Muscle of arm (tissue), 12 donors: ENCODE results near the gene HDAC11. TPM values are rescaled to one million over a fixed set of nuclear protein-coding genes. Genes with fewer than 3 reads are reported as not detected.
"Not testable (repeated sequence)": the region's sequence is repeated elsewhere in the genome, so short reads cannot be mapped to it uniquely, and the experiment has no call there.

Experiments used
- DNase-seq: peaks from one replicate; pipeline ENCODE4 v3.0.0-alpha.2; 2013
- polyA plus RNA-seq, 12 donors: library from polyadenylated mRNA; unstranded; fragments of 120-200 nt; gene quantifications; one replicate each; pipeline ENCODE4 v1.2.1, GENCODE V29; 2013; ENCODE audit not compliant: insufficient read length in 12 of 12

The HDAC11 gene
- polyA plus RNA-seq, 12 donors, result 12.3 to 25.0 (median 15.5) TPM; not detected in 1

DNA sequence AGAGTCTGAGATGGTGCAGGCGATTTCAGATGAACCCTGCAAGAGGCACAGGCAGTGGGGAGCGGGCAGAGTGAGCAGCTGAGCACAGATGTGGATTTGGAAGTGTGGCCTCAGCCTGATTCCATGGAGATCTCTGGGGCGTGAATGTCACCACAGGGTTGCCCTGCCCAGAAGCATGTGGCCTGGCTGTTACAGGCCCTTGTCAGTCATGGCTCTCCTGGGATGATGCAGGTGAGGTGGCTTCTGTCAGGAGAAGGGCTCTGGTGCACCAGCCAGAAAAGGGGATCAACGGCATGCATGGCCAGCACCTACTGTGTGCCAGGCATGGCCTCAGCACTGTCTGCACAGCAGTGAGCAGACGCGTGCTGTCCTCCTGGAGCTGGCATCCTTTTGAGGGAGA is 11.9 kb downstream of the HDAC11 start:
- no peak for DNase-seq

DNA sequence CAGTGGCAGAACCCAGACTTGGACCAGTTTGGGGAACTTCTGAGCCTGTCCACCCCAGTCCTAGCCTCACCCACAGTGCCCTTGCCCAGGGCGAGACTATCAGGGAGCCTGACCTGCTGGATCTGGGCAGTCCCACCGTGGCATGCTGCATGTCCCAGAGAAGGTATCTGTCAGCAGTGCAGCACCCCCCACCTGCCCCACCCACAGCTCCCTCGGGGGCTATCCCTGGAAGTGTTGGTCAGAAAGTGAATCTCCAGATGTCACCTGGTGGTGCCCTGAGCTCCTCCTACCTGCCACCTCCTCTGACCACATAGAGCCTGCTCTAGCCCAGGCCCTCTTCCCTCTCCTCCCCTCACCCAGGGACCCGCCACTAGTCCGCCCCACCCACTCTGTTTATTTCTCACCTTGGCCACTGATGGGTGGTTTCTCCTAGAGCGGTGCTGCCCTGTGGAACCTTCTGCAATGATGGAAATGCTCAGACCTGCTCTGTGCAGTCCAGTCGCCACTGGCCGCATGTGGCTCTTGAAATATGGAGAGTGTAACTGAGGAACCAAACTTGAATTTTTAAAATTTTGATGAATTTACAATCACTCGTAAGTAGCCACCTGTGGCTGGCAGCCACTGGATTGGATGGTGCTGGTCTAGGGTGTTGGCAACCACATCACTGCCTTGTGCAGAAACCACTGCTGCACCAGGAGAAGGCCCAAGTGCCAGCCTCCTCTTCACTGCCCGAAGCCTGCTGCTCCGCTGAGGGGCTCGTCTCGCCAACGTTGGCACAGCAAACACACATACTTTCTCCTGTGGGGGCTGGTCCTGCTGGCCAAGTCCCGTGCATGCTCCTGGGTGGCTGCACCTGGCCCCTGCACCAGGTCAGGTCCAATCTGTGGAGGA is 13.1 kb downstream of the HDAC11 start:
- no peak for DNase-seq

DNA sequence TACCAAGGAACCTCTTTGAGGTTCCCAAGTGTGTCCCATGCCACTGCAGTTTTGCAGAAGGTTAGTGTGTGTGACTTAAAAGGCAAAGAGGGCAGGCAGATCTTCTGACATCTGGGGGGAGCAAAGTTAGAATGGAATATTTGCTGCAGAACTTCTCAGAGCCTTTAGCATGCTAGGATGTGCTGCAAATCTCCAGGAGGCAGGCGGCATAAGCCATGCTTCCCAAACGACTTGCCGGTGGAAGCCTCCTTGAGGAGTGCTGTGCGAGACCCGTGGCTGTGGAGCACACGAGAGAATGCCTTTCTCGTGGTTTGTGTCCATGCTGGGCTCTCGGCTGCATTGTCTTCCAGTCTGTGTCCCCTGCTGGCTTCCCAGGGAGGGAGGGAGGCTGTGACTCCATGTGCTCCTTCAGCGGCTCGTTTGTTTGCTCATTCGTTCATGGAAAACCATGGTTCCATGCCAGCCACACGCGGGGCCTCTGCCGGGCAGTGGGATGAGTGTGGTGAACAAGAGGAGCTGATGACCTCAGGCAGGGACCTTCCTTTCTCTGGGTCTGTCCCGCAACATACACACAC is 13.8 kb downstream of the HDAC11 start:
- no peak for DNase-seq

DNA sequence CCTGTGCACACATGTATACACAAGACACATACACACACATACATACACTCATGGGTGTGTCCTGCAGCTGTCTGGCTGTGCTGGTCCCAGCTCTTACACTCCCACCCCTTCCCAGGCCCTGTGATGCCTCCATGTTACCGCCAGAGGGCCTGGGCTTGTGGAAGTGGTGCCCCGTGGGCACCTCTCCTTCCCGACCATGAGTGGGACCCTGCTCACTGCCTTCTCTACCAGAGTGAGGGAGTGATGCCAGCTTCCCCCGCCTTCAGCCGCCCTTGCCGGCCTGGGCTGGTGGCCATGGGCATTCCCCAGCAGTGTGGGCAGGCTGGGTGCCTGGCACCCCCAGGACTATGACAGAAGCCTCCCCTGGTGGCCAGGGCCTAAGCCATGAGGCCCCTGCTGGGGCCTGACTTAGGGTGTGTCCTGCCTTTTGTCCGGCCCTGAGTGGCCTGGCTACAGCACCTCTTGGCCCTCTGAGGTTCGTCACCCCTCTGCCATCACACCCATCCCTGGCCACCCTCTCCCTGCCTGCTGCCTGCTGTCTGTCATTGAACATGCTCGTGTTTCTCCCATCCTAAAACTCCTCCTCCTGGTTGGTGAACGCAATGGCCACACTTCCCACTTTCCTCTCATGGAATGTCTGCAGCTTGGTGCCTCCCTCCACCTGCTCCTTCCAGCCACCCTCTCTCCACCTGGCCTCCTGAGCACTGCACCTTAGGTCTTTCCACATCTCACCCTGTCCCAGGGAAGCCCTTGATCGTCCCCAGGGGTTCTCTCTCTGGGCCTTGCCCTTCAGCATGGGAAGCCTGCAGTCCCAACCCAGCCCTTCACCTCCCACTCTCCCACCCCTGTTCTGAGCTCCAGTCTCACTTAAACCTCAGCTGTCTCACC is 14.6 kb downstream of the HDAC11 start:
- DNase-seq, result no peak

DNA sequence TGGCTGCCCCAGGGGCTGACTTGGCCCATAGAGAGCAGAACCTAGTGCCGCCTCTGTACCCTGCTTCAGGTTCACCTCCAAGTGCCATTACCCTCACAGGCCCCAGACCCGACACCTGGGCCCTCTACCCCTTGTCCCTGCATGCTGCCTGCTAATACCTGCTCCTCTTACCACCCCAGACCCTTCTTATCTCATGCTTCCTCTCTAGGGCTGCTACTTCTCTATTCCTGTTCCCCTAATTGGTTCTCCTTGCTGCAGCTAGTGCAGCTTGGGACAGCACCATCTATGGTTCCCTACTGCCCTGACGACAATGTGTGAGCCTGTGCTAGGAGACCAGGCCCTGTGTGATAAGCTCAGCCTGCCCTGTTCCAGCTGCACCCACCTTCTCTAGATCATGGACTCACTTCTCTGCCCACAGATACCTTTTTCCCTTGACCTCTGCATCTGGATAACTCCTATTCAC is 15.3 kb downstream of the HDAC11 start:
- DNase-seq, result no peak

DNA sequence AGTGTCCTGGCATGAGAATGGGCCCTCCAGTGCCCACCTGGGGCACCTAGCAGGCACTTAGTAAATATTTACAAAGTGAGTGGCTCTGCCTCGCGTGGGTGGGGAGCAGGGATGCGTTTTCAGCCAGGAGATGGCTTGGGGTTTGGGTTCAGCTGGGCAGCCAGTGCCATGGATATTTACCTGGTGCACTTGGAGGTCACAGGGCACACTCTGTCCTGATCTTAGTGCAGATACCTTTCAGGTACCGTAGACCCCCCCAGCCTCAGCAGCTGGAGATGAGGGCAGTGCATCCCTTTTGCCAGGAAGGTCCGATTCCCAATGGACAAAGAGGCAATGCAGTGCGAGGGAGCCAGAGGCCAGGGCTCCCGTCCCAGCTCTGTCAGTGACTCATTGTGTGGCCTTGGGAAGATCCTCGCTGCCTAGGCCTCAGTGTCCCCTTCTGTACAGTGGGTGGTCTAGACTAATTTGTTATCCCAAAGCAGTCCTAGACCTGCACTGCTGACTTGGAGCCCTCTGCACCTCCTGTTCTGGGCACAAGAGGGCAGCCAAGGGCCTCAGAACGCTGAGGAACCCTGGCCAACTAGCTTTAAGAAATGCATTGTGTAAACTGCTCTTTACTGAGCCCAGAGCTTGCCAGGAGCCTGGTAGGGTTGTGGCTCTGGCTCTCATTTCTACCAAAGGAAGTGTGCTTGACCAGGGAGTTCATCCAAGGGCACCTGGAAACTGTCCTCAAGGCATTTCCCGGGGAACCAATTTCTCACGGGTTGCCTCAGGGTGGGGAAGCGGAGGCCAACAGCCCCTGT is 16.0 kb downstream of the HDAC11 start:
- DNase-seq, result peak; percentile 88

DNA sequence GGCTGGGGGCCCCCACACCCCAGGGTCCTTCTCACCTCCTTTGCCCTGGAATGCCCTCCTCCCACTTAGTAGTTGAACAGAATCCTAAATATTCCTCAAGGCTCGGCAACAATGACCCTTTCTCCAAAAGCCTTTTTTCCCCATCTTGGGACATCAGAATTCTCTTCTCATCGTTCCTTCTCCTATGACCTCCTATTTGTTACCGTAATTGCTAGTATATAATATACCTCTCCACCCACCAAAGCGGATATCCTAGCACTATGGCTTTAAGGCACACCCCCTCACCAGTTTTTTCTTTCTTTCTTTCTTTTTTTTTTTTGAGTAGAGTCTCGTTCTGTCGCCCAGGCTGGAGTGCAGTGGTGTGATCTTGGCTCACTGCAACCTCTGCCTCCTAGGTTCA is 16.8 kb downstream of the HDAC11 start:
- no peak for DNase-seq

DNA sequence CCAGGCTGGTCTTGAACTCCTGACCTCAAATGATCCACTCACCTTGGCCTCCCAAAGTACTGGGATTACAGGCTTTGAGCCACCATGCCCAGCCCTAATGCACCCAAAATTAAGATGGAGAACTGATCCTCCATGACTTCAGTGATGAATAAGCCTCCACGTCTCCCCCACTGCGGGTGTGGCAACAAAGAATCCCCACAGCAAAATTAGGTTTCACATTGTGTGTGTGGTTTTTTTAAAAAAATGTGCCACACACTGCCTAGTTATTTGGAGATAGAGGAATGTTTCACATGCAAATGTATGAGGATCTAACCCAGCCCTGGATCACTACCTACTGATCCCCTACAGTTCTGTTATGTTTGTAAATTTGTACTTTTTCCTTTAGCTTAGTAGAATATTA is 17.3 kb downstream of the HDAC11 start:
- DNase-seq, result no peak

DNA sequence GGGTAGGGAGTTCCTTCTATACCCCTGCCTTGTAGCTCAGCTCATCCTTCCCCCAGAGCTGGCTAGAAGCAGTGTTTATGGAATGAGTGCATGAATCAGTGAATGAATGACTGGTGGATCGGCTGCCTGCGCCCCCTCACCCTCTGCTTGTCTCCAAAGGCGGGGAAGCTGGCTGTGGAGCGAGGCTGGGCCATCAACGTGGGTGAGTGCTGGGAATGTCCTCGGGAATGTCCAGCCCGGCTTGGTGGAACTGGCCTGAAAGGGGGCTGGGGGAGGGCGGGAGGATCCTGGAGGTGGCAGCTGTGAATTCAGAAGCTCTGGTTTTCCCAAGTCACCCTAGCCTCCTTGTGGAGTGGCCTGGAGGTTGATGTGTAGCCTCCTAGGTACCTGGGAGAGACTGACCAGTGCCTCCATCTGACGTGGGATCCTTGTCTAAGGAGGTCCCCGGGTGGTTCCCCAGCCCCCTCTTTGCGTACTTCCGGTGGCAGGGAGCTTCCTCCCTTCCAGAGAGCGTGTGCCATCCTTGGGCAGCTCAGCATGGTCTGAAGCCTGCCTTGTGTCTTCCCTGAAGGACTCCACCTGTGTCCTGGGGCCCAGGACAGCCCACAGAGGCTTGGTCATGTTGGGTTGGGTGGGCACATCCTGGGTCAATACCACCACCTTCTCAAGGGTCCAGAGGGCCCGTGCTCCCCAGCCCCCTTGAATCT is 18.4 kb downstream of the HDAC11 start:
- no peak for DNase-seq

DNA sequence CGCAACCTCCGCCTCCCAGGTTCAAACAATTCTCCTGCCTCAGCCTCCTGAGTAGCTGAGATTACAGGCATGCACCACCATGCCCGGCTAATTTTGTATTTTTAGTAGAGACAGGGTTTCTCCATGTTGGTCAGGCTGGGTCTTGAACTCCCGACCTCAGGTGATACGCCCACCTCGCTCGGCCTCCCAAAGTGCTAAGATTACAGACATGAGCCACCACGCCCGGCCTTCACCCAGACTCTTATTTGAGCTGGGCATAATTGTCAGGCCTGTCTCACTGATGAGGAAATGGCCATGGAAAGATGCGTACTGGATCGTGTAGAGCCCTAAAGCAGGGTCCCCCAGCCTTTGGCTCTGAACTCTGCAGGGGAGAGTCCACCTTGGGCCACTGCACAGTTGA is 19.1 kb downstream of the HDAC11 start:
- not testable (repeated sequence) for DNase-seq

DNA sequence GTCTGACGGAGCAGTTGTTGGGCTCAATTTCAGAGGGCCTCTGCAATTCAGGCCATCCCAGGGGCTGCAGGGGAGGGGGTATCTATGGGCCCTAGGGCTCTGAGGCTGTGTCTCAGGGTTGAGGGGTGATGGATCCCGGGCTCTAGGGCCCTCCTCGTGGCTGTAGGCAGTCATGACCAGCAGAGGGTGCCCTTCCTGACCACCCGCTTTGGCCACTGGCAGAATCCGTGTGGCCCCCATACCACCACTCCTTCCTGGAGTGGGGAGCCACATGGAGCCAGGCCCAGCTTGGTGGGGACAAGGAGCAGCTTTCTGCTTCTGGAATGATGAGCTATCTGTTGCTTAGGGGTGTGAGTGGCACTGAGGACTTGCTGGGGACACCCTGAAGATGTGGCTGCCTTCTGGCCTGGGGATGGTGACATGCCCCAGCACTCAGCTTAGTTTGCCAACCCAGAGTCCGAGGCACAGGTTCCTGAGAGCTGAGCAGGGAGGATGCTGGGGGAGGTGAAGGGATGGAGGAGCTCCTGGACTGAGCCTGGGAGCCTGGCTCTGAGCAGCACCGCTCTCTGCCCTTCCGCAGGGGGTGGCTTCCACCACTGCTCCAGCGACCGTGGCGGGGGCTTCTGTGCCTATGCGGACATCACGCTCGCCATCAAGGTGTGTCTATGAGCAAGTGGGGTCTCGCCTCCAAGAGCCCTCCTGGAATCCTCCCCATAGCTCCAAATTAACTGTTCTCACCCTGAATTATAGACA is 20.2 kb downstream of the HDAC11 start:
- DNase-seq, result no peak

DNA sequence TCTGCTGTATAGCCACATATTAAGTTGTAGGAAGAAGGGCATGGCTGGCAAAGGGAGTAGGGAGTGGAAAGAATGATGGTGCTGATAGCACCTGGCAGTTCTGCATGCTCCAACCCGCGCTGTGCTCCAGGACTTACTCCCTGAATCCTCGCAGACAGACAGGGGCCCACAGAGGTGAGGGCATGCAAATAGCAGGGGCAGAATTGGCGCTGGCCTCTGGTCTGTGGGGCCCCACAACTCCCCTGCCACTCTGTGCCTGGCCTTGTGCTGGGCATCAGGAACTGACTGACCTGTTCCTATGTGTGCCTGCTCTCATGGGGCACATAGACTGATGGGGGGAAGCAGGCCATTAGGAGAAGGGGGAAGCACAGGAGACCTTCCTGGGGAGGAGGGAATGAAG is 20.9 kb downstream of the HDAC11 start:
- no peak for DNase-seq

DNA sequence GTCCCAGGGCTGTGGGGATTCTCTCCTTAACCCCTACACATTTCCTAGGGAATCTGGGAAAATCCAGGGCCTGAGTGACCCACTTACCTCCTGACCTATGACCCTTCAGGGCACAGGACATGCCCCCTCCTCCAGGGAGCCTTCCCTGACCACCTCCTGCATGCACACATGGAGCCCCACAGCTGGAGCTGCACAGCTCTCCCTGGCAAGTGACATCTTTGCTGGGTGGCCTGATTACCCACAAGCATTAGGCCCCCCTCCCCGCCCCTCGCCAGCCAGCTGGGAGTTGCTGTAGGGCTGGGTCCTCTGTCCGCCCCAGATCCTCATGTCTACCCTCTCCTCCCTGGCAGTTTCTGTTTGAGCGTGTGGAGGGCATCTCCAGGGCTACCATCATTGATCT is 21.4 kb downstream of the HDAC11 start:
- no peak for DNase-seq

DNA sequence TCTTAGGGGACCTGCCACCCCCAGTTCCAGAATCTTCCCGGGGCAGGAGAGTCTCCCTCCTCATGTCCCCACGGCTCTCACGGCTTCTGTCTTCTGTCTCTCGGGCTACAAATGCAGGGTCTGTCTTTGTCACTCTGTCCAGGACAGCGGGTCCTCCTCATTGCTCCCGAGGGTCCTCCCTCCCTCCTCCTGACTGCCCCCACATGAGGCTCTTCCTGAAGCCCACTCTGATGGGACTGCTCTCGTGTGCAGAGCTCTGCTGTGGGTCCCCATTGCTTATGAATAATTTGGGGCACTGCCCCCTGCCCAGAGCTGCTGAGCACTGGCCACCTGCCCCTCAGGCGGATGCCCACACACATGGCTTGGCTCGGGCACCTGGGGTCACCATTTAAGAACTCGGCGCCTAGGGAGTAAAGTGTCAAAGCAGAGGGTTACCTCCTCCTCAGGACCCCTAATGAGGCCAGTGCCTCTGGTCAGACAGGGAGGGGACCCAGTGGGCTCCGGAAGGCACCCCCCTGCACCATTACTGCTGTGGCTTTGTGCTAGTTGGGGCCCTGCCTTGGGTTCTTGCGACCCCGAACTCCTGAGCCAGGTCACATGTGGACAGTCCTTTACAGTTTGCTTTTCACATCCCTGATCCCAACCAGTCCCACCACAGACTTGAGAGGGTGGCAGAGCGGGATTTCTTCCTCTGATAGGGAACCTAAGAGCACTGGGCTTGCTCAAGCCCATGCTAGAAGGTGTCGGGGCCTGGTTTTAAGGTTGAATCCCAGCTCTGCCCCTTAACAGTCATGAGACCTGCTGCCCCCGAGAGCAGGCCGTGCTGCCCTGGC is 22.1 kb downstream of the HDAC11 start:
- no peak for DNase-seq

DNA sequence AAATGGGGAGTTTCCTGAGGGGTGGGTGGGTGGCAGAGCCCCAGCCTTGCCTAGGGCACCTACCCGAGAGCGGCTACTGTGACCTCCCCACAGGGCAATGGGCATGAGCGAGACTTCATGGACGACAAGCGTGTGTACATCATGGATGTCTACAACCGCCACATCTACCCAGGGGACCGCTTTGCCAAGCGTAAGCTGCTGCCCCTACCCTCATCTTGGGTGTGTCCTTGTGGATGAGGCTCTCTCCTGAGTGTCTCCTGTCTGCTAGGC is 22.6 kb downstream of the HDAC11 start:
- DNase-seq, result no peak

DNA sequence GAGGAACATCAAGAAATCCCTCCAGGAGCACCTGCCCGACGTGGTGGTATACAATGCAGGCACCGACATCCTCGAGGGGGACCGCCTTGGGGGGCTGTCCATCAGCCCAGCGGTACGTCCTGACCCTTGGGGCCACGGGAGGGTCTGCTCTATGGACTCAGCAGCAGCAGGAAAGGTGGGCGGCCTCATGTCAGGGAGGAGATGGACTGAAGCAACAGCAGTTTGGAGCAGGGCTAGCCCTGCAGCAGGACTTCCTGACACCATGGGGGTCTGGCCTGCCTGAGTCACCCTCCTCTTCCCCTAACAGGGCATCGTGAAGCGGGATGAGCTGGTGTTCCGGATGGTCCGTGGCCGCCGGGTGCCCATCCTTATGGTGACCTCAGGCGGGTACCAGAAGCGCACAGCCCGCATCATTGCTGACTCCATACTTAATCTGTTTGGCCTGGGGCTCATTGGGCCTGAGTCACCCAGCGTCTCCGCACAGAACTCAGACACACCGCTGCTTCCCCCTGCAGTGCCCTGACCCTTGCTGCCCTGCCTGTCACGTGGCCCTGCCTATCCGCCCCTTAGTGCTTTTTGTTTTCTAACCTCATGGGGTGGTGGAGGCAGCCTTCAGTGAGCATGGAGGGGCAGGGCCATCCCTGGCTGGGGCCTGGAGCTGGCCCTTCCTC is 24.2 kb downstream of the HDAC11 start:
- DNase-seq, result no peak

DNA sequence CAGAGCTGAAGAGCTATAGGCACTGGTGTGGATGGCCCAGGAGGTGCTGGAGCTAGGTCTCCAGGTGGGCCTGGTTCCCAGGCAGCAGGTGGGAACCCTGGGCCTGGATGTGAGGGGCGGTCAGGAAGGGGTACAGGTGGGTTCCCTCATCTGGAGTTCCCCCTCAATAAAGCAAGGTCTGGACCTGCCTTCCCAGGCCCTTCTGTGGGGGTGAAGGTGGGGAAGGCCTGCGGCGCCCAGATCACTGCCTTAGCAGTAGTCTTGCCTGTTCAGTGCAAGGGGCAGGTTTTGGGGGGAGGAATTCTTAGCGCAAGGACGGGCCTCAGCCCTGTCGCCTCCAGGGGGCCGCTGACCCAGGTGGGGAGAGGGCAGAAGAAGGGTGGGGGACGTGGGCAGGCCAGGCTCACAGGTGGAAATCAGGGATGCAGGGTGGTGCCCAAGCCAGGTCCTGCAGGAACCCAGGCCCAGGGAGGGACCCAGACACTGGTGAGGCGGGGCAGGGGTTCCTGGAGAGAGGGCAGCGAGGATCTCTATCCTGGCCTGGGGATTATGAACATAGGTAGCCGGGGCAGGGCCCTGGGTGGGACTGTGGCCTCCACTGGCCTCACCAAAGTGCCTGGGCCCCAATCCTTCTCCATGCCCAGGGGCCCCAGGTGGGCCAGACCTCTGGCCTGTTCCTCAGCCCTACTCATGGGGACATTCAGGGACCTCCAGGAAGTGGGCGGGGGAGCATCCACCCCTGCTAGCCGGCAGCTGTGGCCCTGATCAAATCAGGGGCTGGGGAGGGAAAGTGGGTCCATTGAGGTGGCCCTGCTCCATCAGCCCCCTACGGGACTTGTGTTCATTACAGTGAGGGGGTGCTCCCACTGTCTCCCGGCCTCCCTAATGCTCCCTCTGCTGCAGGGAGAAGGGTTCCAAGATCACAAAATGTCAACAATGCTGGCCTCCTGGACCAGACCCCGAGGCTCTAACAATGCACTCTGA is 25.3 kb downstream of the HDAC11 start:
- no peak for DNase-seq

DNA sequence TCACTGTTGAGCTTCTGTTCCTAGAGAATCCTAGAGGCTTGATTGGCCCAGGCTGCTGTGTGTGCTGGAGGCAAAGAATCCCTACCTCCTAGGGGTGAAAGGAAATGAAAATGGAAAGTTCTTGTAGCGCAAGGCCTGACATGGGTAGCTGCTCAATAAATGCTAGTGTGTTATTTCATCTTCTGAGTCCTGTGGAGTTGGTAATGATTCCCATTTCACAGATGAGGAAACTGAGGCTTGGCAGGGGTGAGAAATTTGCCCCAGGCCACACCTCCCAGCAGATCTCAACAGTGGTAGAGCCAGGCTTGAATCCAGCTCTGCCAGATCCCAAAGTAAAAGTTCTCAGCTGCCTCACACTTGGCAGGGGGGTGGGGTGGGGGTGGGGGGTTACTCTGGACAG is 26.1 kb downstream of the HDAC11 start:
- no peak for DNase-seq
